Panc1 (cell line): ENCODE measurements around the gene LIMS4.
"Not testable (repeated sequence)": the region's sequence is repeated elsewhere in the genome, so short reads cannot be mapped to it uniquely, and the experiment has no call there.

Experiments used
- CTCF ChIP-seq: fragments of 450-650 bp; IDR thresholded peaks from 2 replicates; pipeline ENCODE4 v1.5.1; 2017; ENCODE audit warnings: mild to moderate bottlenecking
- POLR2AphosphoS5 ChIP-seq: IDR thresholded peaks from 2 replicates; pipeline ENCODE4 v1.6.1; 2012; ENCODE audit warnings: mild to moderate bottlenecking, low read depth, low read length, moderate library complexity
- REST ChIP-seq, 2 experiments: IDR thresholded peaks; 2 replicates each; pipeline ENCODE4 v1.6.1; 2011 to 2012; ENCODE audit warnings: low read depth in 2 of 2, control low read depth in 1 of 2, low read length in 1 of 2, mild to moderate bottlenecking in 1 of 2, moderate library complexity in 1 of 2; ENCODE audit not compliant: insufficient read depth in 1 of 2
- SIN3A ChIP-seq: IDR thresholded peaks from 2 replicates; pipeline ENCODE4 v1.6.1; 2012; ENCODE audit warnings: low read depth, mild to moderate bottlenecking, low read length, moderate library complexity, borderline replicate concordance; ENCODE audit not compliant: insufficient read depth
- TCF7L2 ChIP-seq: IDR thresholded peaks from 2 replicates; pipeline ENCODE4 v1.6.1; 2011; ENCODE audit warnings: mild to moderate bottlenecking, low read depth, low read length, inconsistent platforms

DNA sequence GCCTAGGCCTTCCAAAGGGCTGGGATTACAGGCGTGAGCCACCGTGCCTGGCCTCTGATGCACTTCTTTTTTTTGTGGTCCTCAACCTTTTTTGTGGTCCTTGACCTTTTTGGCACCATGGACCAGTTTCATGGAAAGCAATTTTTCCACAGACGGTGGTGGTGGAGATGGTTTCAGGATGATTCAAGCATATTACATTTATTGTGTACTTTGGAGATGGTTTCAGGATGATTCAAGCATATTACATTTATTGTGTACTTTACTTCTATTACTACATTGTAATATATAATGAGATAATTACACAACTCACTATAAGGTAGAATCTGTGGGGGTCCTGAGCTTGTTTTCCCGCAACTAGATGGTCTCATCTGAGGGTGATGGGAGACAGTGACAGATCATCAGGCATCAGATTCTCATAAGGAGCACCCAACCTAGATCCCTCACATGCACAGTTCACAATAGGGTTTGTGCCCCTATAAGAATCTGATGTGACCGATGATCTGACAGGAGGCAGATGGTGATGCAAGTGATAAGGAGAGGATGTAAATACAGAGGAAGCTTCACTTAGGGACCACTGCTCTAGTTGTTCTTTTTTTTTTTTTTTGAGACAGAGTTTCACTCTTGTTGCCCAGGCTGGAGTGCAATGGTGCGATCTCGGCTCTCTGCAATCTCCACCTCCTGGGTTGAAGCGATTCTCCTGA lies 29.2 kb downstream of the LIMS4 start:
- not testable (repeated sequence) for TF ChIP-seq CTCF; SIN3A; REST (IDR thresholded peaks at IDR 0.05; ENCODE audit: insufficient read depth in 1 of 2, low read depth in 2 of 2, low read length in 1 of 2); TCF7L2; POLR2AphosphoS5
